Activated effector memory CD4-positive, alpha-beta T cell treated with Interleukin-2 at 50 U/mL for 16 hours (primary cell): ENCODE data around the gene KDF1.
"Not testable (repeated sequence)": the region's sequence is repeated elsewhere in the genome, so short reads cannot be mapped to it uniquely, and the experiment has no call there.

Source experiments
- DNase-seq: peaks from one replicate; pipeline ENCODE4 v3.0.0-alpha.2; 2020

Gene KDF1

DNA sequence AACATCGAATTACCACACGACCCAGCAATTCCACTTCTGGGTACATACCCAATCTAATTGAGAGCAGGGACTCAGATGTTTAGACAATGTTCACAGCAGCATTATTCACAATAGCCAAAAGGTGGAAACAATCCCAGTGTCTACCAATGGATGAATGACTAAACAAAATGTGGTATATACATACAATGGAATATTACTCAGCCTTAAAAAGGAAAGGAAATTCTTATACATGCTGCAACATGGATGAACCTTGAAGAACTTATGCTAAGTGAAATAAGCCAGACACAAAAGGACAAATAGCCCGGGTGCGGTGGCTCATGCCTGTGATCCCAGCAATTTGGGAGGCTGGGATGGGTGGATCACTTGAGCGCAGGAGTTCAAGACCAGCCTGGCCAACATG lies 6.9 kb downstream of the KDF1 start:
- DNase-seq: no peak

DNA sequence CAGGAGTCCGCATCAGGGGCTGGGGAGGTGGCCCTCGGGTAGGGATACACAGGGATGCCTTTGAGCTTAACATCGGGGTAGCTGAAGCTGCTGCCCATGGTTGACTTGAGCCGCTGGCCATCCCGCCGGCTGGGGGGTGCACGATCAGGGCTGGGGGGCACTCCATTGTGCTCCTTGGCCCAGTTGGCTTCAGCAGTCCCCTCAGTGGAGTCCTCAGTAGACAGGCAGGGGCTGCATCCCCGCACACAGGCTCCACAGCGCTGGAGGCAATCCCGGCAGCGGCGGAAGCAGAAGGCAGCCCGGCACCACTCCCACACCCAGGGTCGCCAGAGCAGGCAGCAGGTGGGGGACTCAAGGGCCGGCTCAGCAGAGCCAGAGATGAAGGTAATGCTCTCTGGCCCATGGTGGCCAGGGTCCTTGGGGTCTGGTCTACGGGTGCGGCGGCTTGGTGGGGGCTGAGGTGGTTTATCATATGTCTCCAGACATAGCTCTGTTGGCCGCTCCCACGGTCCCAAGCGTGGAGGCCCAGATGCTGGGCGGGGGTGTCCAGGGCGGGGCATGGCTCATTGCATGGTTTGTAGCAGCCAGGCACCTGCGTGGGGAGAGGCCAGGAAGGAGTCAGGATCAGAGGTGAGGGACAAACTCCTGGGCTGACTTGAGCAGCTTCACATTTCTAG lies 8.3 kb downstream of the KDF1 start:
- no peak for DNase-seq

DNA sequence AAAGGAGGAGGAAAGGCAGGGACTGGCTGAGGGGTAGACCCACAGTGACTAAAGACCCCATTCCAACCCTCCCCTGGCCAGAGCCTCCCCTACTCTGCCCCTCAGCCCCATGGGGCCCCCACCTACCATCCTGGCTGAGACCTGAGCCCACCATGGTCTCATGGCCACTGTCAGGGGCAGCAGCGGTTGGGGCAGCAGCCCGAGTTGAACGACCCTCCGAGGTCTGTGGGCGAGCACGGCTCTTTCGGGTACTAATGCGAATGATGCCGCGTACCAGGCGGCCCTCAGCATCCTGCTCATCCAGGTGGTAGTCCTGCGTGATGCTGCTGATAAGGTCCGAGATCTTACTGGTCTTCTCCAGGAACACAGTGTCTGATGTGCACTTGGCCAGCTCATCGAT lies 9.1 kb downstream of the KDF1 start:
- DNase-seq: no peak

DNA sequence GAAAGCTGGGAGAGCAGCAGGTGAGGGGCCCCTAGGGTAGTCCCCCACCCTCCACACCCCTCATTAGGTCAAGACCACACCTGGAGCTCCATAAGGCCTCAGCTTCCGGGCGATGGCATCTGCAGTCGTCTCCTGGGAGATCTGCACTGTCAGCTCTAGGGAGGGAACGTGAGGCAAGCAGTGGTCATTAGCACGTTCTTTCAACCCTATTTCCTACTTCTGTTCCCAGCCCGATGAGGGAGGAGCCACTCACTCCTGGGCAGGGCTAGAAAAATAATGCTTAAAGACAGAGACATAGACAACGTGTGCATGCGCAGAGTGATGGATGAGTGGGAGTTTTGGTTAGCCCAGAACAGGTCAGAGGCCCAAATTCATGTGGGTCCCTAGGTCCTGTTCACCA lies 9.7 kb downstream of the KDF1 start:
- DNase-seq: no peak

DNA sequence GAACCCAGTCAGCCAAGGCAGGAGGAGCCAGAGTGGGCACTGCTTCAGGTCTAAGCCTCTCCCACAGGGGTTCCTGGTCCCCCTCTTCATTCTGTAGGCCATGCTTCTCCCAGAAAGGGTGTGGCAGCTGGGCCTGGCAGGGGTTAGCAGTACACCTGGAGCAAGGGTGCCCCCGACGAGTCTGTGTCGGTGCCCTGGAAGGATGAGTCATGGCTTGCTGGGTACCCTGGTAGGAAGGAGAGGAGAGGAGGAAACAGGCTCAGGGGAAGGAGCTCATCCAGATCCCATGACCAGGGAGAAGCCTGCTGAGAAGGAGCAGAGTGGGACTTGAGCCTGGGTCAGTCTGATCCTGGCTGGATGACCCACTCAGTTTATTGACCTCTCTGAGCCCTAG lies 10.3 kb downstream of the KDF1 start:
- DNase-seq: no peak

DNA sequence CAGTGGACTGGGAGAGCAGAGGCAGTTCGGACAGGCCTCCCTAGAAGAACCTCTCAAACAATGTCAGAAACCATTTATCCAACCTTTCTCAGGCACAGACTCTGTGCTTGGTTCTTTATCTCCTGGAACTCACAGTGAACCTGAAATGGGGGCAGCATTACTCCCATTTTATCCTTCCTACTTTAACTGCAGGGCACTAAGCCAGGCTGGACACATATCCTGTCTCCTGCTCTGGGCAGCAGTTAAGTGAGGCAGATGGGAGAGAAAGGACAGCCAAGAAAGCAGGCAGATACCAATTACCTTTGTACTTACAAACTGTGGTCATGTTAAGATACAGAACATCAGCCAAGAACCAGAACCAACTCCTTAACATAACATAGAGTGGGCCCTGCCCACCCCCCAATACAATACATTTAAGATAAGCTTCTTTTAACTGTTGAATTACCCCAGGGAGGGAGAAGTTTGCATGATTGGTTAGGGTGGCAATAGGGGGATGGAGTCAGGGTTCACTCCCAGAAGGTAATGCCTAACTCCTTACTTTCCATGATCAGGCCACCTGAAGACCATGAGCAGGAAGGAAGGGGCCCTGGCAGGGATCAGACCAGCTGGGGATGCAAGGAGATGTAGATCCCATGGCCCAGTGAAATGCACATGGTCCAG lies 10.9 kb downstream of the KDF1 start:
- no peak for DNase-seq

DNA sequence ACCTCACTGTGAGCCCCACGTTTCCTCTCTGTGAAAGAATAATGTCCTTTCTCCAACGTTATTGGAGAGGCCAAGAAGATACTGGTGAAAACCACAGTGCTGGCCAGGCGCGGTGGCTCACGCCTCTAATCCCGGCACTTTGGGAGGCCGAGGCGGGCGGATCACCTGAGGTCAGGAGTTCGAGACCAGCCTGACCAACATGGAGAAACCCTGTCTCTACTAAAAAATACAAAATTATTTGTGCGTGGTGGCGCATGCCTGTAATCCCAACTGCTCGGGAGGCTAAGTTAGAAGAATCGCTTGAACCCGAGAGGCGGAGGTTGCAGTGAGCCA lies 11.6 kb downstream of the KDF1 start:
- DNase-seq: not testable (repeated sequence)

DNA sequence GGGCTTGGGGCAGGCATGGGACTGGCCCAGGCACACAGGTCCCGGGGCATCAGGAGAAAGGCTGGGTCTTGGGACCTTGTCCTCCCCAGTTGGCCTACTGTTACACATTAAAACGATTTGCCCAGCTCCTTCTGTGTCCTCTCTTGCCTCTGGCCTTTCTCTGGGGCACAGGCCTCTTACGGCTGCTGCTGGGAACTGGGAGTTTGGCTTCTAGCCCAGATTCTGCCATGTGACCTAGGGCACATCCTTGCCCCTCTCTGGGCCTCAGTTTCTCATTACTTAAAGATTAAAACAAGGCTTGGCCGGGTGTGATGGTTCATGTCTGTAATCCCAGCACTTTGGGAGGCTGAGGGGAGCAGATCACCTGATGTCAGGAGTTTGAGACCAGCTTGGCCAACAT lies 14.0 kb downstream of the KDF1 start:
- no peak for DNase-seq

DNA sequence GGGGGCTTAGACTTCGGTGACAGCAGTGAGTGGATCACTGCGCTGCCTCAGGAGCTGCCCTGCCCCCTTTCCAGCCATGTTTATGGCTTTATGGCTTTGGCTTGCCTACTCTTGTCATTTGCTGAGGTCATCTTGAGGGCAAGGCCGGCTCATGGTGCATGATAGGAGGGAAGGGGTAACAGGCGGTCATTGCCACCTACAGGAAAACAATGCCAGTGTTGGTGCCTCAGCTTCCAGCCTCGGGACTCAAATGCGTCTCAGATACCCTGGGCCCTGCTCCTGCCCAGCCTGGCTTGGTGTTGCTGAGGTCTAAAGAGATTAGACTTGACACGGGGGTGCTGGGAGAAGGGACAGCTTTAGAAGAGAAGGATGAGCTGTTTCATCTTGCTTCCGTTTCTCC lies 14.5 kb downstream of the KDF1 start:
- DNase-seq: no peak

DNA sequence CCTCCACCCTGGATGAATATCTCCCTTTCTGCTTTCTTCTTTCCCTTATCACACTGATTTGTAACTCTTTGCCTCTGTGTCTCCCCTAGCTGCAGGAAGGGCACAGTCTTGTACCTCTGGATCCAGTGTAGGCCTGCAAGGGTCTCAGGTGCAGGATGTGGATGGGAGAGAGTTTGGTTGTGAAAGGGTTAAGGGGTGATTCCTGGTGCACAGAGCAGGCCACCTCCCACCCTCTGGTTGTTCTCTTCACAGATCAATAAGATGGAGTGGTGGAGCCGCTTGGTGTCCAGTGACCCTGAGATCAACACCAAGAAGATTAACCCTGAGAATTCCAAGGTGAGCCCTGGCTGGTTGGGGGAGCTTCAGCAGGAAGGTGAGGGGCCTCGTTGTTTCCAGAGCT lies 15.1 kb downstream of the KDF1 start:
- DNase-seq: no peak

DNA sequence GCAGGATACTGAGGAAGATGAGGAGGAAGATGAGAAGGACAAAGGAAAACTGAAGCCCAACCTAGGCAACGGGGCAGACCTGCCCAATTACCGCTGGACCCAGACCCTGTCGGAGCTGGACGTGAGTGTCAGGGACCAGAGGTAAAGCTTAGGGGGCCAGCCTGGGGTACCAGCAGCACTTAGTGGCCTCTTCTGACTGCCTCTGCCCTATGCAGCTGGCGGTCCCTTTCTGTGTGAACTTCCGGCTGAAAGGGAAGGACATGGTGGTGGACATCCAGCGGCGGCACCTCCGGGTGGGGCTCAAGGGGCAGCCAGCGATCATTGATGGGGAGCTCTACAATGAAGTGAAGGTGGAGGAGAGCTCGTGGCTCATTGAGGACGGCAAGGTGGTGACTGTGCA lies 17.6 kb downstream of the KDF1 start:
- DNase-seq: no peak

DNA sequence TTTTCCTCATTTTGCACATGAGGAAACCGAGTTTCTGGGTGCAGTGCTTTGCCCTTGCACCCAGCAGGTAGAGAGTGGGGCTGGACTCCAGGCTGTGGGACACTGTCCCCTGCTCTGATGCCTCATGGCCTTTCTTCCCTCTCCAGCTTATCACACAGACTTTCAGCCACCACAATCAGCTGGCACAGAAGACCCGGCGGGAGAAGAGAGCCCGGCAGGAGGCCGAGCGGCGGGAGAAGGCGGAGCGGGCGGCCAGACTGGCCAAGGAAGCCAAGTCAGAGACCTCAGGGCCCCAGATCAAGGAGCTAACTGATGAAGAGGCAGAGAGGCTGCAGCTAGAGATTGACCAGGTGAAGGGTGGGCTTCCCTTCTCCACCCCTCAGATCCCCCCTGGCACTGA lies 19.0 kb downstream of the KDF1 start:
- no peak for DNase-seq

DNA sequence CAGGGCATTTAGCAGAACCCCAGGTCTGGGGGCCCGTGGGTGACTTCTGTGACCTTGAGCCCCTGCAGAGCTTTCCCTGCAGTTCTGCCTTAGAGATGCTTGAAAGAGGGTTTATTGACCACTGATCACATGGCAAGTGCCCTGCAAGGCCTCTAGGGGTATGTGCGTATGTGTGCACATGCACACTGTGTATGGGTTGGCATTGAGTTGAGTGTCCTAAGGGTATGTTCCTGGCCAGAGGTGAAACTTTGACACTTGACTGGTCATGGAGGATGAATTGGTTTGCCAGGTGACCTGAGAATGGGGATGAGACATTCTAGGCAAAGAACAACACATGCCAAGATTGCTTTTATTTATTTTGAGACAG lies 21.6 kb downstream of the KDF1 start:
- no peak for DNase-seq

DNA sequence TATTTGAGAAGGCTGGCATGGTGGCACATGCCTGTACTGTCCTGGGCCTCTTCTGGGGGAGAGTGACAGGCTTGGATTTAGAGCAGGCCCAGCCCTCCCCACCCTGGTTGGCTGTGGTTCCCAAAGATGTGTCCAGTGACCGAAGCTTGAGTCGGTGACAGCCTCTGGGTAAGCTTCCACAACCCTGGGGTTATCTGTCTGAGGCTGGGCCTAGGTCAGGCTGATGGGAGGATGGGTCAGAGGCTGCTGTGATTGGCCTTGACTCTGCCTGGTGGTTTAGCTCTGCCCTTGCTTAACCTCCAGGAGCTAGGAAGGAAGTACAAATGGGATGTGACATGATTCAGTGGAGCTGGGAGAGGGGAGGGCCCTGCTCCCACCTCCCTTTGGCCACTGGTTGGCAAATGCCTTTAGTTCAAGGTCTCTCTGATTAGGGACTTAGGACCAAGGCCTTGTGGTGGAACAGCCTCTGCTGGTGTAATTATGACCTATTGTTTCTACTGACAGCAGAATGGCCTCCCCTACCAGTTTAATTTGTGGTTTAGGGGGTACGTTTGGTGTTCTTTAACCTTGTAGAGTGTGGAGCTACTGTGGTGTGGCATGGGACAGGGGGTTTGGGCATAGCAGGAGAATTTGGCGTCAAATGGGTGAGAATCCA lies 22.1 kb downstream of the KDF1 start:
- DNase-seq: no peak

DNA sequence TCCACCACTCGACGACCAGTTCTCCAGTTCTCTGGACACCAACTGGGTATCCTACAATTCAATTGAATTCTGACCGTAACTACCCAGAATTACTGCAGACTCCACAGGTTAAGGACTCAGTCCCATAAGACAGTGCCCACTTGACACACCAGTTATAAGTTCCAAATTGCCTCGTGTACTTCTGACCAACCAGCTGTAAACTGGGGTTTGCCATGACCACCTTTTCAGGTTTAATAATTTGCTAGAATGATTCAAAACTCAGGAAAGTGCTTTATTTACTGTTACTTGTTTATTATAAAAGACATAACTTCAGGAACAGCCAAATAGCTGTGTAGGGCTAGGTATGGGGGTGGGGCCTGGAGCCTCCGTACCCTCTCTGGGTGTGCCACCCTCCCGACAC lies 23.4 kb downstream of the KDF1 start:
- no peak for DNase-seq

DNA sequence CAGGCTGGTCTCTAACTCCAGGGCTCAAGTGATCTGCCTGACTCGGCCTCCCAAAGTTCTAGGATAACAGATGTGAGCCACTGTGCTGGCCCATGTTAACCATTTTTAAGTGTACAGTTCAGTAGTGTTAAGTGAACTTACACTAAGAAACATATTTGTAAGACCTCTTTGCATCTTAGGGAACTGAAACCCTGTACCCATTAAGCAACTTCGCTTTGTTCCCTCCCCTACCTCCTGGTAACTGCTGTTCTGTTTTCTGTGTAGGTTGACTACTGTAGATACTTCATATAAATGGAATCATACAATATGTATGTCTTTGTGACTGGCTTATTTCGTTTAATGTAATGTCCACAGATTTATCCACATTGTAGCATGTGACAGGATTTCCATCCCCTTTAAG lies 27.7 kb downstream of the KDF1 start:
- no peak for DNase-seq

DNA sequence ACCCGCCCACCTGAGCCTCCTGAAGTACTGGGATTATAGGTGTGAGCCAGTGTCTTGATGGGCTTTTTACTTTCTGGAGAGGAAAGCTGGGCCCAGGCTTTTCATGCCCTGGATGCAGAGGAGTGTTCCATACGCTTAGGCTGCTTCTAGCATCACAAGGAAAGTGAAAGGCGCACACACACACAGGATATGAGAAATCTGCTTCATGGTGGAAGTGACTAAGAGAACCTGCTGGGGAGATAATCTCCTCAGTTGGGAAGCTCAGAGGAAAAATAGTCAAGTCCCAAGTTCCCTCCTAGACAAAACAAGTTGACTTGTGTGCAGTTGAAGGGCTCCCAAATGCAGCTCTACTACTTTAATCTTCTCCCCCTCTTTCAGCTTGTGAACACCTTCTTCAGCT lies 36.6 kb downstream of the KDF1 start:
- no peak for DNase-seq

DNA sequence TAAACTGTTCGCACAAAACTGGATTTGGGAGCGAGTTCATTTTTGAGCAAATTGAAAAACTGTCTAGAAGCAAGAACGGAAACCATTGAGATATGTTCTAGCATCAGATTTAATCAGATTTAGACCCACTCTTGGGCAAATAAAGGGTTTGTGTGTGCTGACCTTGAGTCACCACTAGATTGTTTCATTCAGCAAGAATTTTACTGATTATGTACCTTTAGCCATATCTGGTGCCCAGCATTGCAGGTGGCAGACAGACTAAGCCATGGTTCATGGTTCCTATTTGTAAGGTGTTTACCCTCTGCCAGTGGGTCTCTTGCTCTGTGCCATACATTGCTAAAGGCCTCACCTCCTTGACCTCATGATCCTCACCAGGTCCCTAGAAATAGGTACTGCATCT lies 37.4 kb downstream of the KDF1 start:
- no peak for DNase-seq

DNA sequence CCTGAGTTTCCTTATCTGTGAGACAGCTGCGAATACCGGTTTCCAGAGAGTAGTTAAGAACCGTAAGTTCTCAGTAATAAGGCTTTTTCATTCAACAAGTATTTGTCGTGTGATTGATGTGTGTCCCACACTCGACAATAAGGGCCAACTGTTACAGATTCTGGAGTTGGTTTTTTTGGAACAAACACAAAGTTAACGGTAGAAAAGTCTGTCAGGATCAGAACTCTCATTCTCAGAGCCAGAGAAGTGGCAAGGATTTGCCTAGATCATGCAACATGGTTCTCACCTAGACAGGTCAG lies 37.9 kb downstream of the KDF1 start:
- DNase-seq: no peak

DNA sequence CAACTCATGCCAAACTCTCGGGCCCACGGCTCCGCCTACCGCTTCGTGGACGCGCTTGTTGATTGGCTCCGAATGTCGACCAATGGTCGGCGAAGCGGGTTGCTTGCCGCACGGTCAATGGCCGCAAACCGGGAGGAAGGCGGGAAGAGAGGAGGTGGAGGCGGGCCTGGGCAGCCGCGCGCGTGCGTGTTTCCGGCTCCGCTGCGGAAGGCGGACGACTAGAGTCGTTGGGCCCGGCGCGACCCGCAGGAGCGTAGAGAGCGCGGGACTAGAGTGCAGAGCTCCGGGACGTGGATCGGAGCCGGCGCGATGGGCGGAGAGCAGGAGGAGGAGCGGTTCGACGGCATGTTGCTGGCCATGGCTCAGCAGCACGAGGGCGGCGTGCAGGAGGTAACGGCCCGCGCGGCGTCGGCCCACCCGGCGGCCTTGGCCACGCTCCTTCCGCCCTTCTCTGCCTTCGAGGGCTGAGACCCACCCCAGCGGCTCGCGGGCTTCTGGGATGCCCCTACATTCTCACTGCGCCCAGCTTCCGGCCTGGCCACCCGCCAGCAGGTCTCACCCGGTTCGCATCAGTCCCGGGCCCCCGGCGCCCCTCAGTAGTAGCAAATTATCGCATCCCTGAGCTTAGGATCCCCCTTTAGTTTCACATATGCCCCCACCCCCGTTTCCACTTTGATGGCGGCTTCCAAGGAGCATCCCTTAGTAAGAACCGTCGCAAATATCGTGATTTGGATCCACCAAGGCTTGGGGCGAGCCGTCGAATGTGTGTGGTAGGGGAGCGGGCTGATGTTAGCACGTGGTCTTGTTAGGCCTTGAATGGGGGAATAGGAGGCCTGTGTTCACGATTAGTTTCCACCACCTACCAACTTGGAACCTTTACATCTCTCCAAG lies 38.5 kb downstream of the KDF1 start, which contains the start of gene NUDC:
Gene NUDC (plus strand): TSS at position 204 of the 891 bp plus-strand sequence. CDS start 106 bp downstream, at position 310.
- DNase-seq: peak; percentile 94

DNA sequence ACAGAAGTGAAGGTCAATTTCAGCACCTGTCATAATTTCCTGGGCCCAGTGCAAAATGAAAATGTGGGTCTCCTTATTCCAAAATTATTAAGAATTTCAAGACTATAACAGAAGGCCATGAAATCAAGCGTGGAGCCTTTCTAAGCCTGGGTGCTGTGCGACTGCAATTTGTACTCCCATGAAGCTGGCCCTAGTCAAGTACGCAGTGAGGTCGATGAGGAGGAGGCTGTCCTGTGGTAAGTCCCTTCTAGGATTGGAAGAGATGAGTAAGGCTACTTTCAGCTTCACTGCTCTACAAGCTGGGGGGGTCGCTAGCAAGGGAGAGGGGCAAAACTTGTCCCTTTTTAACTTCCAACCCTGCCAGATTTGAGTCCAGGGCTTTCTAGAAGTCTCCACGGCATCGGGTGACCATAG lies 39.1 kb downstream of the KDF1 start:
- DNase-seq: no peak

DNA sequence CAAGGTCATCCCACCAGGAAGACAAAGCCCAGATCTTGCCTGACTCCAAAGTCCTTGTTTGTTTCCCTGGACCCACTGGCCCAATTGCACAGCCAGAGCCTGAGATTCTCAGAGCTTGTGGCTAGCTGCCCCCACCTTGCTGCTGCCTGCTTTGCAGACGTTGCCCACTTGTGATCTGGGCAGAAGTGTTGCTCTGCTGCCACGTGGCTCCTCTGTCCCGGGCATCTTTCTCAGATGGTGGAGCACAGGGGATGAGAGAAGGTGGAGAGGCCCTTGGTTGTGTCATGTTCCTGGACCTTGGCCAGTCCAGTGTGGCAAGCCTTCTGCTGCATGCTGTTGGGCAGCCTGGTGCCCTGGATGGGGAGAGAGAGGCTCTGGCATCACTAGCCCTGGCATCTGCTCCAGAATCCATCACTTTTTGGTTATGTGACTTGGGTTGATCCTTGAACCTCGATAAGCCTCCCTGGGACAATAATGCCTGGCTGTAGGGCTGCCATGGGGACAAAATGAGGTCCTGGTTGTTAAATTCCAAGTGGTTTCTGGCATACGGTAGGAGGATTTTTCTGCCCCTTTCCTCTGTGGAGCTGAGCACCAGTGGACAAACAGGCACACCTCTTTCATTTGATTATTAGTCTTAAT lies 44.9 kb downstream of the KDF1 start:
- no peak for DNase-seq
